AG04450 (cell line): ENCODE data around the gene ELFN1. TPM values are rescaled to one million over a fixed set of nuclear protein-coding genes. Genes with fewer than 3 reads are reported as not detected.

ENCODE experiments used
- CTCF ChIA-PET: fragments of 300-600, 350-600 bp; formaldehyde crosslinking; extraction: SDS; loops from one replicate; lab custom pipeline; 2022; ENCODE audit warnings: antibody characterized with exemption, inconsistent platforms; lab: Charles Lee
- POLR2A ChIA-PET: fragments of 350-600 bp; formaldehyde crosslinking; extraction: SDS; loops from one replicate; lab custom pipeline; 2021; ENCODE audit warnings: antibody characterized with exemption, inconsistent platforms; lab: Yijun Ruan, JAX
- DNase-seq: peaks from one replicate; pipeline ENCODE4 v3.0.0-alpha.2; 2011; ENCODE audit warnings: low read depth, low spot score
- H3K27ac ChIP-seq: one replicate; pipeline ENCODE4 v1.5.1; 2012; ENCODE audit warnings: low read depth, low read length, control low read depth
- H3K27me3 ChIP-seq: one replicate; pipeline ENCODE4 v1.6.0; 2012; ENCODE audit warnings: low read length; ENCODE audit not compliant: control insufficient read depth, insufficient read depth
- H3K4me3 ChIP-seq: 2 replicates; pipeline ENCODE4 v1.5.1; 2011; ENCODE audit warnings: mild to moderate bottlenecking, low read depth, low read length, control low read depth
- H3K9me3 ChIP-seq: 2 replicates; pipeline ENCODE4 v1.5.1; 2012; ENCODE audit warnings: low read length; ENCODE audit not compliant: control insufficient read depth, insufficient read depth
- polyA plus RNA-seq: library from polyadenylated mRNA; depleted of rRNA; stranded (reverse); fragments of >200 nt; gene quantifications from 2 replicates; pipeline ENCODE4 v1.2.3, GENCODE V29; 2011
- TF ChIP-seq, protein P1 (sequence below): IDR thresholded peaks from 2 replicates; pipeline ENCODE4 v1.5.1; 2011; ENCODE audit warnings: low read depth, low read length, control low read depth, inconsistent platforms

The ELFN1 gene
- polyA plus RNA-seq, 1 experiment, result 0.10 TPM

DNA sequence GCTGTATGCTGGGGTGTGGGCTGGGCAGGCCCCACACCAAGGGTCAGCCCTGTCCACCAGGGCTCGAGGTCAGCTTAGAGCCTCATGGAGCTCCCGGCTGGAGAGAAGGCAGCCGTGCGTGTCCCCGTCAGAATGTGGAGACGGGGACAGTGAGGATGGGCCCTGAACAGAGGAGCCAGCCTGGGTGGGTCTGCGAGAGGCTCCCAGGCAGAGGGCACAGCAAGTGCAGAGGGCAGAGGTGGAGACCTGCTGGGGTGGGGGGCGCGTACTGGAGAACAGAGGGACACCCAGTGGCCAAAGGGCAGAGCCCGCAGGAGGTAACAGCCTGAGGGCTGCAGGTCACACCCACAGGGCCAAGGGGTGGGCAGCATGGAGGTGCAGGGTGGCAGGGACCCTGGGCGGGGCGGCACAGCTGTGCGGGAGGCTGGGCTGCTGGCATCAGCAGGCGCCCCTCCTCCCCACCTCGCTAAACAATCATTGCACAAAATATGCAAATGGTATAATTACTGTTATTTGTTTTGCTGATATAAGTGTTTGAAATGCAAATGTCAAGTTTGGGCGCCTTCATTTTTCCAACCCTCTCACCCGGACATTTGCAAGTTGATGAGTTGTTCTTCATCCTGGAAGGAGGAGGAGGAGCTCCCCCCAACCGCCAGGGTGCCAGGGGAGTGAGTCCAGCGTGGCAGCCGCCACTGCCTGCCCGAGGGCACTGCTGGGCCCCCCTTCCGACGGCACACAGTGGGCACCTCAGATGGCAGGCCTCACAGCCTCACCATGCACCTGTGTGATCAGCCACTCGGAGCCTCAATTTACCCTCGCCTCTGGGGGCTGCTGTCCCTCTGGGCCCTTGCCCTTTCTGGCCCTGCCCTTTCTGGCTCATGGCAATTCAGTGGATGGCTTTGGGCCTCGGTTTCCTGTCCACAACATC is 35.0 kb downstream of the ELFN1 start:
- TF ChIP-seq, protein P1, sequence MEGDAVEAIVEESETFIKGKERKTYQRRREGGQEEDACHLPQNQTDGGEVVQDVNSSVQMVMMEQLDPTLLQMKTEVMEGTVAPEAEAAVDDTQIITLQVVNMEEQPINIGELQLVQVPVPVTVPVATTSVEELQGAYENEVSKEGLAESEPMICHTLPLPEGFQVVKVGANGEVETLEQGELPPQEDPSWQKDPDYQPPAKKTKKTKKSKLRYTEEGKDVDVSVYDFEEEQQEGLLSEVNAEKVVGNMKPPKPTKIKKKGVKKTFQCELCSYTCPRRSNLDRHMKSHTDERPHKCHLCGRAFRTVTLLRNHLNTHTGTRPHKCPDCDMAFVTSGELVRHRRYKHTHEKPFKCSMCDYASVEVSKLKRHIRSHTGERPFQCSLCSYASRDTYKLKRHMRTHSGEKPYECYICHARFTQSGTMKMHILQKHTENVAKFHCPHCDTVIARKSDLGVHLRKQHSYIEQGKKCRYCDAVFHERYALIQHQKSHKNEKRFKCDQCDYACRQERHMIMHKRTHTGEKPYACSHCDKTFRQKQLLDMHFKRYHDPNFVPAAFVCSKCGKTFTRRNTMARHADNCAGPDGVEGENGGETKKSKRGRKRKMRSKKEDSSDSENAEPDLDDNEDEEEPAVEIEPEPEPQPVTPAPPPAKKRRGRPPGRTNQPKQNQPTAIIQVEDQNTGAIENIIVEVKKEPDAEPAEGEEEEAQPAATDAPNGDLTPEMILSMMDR, result no peak
- POLR2A ChIA-PET, result no interaction called here
- DNase-seq, result no peak

DNA sequence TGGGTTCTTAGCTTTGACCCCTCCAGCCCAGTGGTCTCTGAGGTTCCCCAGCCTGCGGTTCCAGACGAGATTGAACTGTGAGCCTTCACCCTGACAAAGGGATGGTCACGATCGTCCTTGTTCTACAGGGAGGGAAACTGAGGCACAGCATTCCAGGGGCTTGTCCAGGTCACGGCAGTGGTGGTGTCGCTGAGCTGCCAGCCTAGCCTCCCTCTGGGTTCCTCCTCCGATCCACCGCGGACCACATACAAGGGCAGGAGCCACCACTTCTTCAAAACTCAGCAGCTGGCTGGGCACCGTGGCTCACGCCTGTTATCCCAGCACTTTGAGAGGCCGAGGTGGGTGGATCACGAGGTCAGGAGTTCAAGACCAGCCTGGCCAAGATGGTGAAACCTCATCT is 35.8 kb downstream of the ELFN1 start:
- POLR2A ChIA-PET, result no interaction called here
- peaks cover 18% of the 10 kb centered on the region for H3K9me3 ChIP-seq
- H3K4me3 ChIP-seq, result no peak overlapping the region
- TF ChIP-seq, protein P1, result no peak
- no peak for DNase-seq
- H3K27me3 ChIP-seq, result no peaks in the 10 kb centered on the region
- CTCF ChIA-PET, result no interaction called here
- no peak overlapping the region for H3K27ac ChIP-seq

More for the DNA sequence above, 35.0 kb downstream of the ELFN1 start:
- Histone ChIP-seq H3K4me3 (no peak overlapping the region), H3K27me3 (no peaks in the 10 kb centered on the region), H3K9me3 (peaks cover 18% of the 10 kb centered on the region), H3K27ac (no peak overlapping the region)
- CTCF ChIA-PET, result no interaction called here

DNA sequence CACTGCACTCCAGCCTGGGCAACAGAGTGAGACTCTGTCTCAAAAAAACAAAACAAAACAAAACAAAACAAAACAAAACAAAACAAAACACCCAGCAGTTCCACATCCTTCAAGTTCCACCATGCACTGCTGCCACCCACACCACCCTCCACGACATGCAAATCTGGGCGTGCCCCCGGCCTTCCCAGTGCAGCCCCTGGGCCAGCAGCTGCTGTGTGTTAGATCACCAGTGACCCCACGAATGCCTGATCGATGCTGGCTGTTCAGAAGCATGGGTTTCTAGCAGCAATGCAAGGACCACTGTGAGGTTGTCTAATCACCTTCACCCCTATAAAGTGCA is 36.3 kb downstream of the ELFN1 start:
- TF ChIP-seq, protein P1, result no peak
- H3K9me3 ChIP-seq, result peaks cover 18% of the 10 kb centered on the region
- no peaks in the 10 kb centered on the region for H3K27me3 ChIP-seq
- POLR2A ChIA-PET, result no interaction called here
- DNase-seq, result no peak
- H3K27ac ChIP-seq, result no peak overlapping the region
- H3K4me3 ChIP-seq, result no peak overlapping the region
- CTCF ChIA-PET, result no interaction called here

DNA sequence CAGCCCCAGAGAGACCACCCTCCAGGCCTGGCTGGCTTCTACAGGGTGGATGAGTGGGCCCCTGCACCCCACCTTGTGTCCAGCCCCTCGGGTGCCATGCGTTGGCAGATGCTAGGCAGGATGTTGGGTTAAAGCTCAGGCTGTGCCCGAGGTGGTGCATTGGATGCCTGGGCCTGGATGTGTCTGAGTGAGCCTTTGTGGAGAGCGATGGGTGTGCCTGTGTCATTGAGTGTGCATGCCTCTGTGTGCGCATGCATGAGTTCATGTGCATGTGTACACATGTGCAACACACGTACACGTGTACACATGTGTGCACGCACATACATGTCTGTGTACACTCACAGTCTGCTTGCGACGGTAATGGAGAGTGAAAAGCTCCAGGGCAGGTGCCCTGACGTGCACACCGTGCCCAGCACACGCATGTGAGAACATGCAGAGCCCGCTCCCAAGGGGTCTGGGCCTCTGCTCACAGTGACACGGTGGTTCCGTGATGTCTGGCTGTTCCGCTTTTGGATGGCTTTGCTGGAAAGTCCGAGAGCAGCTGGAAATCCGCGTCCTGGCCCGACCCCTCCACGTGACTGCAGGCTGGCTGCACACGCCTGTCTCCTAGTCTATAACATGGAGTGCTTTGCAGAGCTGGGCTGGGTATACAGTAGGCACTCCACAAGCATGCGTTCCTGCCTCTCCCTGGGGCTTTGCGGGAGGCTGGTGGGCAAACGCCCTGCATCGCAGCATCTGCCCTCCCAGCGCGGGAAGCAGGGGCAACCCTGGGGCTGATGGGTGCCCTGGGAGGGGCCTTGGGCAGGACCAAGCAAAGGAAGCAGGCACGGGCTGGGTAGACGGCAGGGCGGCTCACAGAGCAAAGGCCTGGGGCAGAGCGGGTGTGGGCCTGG is 36.9 kb downstream of the ELFN1 start:
- no peak overlapping the region for H3K4me3 ChIP-seq
- TF ChIP-seq, protein P1, result no peak
- ChIA-PET POLR2A (no interaction called here), CTCF (no interaction called here)
- DNase-seq, result no peak
- no peak overlapping the region for H3K27ac ChIP-seq
- H3K9me3 ChIP-seq, result peaks cover 17% of the 10 kb centered on the region
- H3K27me3 ChIP-seq, result no peaks in the 10 kb centered on the region
